Esophagus muscularis mucosa (tissue), 4 donors: Measurements from ENCODE around the gene CEP104. TPM values are rescaled to one million over a fixed set of nuclear protein-coding genes. Genes with fewer than 3 reads are reported as not detected.

ENCODE experiments used
- DNase-seq: peaks from one replicate; pipeline ENCODE4 v3.0.0-alpha.2; 2017; ENCODE audit errors: extremely low spot score
- H3K27ac ChIP-seq, 4 donors: fragments of 200-600 bp; sonication (generic); replicated peaks in 1 of 4; 1 replicate in 3 of 4; 2 replicates in 1 of 4; pipeline ENCODE4 v1.5.1; 2016 to 2019; ENCODE audit warnings: mild to moderate bottlenecking in 1 of 4
- H3K27me3 ChIP-seq, 4 donors: fragments of 200-600 bp; sonication (generic); one replicate each; pipeline versions ENCODE4 v1.5.1 to v1.6.0; 2016 to 2019
- H3K36me3 ChIP-seq, 4 donors: fragments of 200-600 bp; sonication (generic); one replicate each; pipeline ENCODE4 v1.5.1; 2016 to 2019
- H3K4me1 ChIP-seq, 4 donors: fragments of 200-600 bp; sonication (generic); one replicate each; pipeline ENCODE4 v1.5.1; 2016 to 2019
- H3K4me3 ChIP-seq, 4 donors: fragments of 200-600 bp; sonication (generic); 1 replicate in 2 of 4; 2 replicates in 2 of 4; pipeline ENCODE4 v1.5.1; 2016 to 2019; ENCODE audit warnings: mild to moderate bottlenecking in 4 of 4, moderate library complexity in 1 of 4
- H3K9me3 ChIP-seq, 4 donors: fragments of 200-600 bp; sonication (generic); 1 replicate in 3 of 4; 2 replicates in 1 of 4; pipeline ENCODE4 v1.5.1; 2016 to 2019
- CTCF ChIP-seq, 3 experiments: fragments of 200-600 bp in 2 of 3; fragments of 450-650 bp in 1 of 3; sonication (generic) in 2 of 3; IDR thresholded peaks; one replicate each; pipeline ENCODE4 v1.5.1; 2017 to 2019; ENCODE audit warnings: antibody characterized with exemption in 3 of 3, mild to moderate bottlenecking in 2 of 3, moderate library complexity in 1 of 3
- EP300 ChIP-seq: sonication (generic); formaldehyde crosslinking; IDR thresholded peaks from one replicate; pipeline ENCODE4 v1.6.1; 2017; ENCODE audit warnings: antibody characterized with exemption
- POLR2A ChIP-seq: fragments of 450-650 bp; IDR thresholded peaks from one replicate; pipeline ENCODE4 v1.6.1; 2017; ENCODE audit warnings: antibody characterized with exemption, moderate library complexity, mild to moderate bottlenecking, low read depth
- POLR2AphosphoS5 ChIP-seq, 2 donors: sonication (generic); formaldehyde crosslinking; IDR thresholded peaks; one replicate each; pipeline ENCODE4 v1.6.1; 2017; ENCODE audit warnings: antibody characterized with exemption in 2 of 2
- WGBS: methylation state at CpG from one replicate; pipeline ENCODE4 v1.1.5; 2018; 5-methylcytosine and 5-hydroxymethylcytosine counted together
- intact Hi-C: fragments of 100-400 bp; cut with DNase I; formaldehyde crosslinking; loops from one replicate; pipeline ENCODE4 v1.15.1; 2023
- total RNA-seq, 4 donors: library from RNA; depleted of rRNA; stranded (reverse); fragments of >200 nt; gene quantifications; one replicate each; pipeline versions ENCODE4 v1.1.0 to v1.2.1, GENCODE V29; 2016

Gene CEP104
- total RNA-seq, 4 donors from 2014 or later, result 42.7 to 84.2 (median 69.8) TPM

- Histone ChIP-seq H3K27ac (no peak overlapping the region), H3K4me1 (no peaks in the 10 kb centered on the region), H3K4me3 (no peak overlapping the region), H3K27me3 (no peaks in the 10 kb centered on the region), H3K9me3 (no peaks in the 10 kb centered on the region), H3K36me3 (peaks cover 26 to 82% (median 74%) of the 10 kb centered on the region in 4 donors)
- intact Hi-C loops, result no loop called here
- no peak for DNase-seq
- WGBS, result 83% methylated on average over 12 of the region's 13 CpGs
- TF ChIP-seq POLR2A (no peak), CTCF (IDR thresholded peaks at IDR 0.05) (no peak), EP300 (no peak), POLR2AphosphoS5 (IDR thresholded peaks at IDR 0.05) (no peak)
These were observed 11.5 kb upstream of the CEP104 start for GRCh38 chr1:3868464-3869006.

GRCh38 chr1:3865606-3866160 is 8.7 kb upstream of the CEP104 start:
- Histone ChIP-seq H3K36me3 (peaks cover 19 to 55% (median 51%) of the 10 kb centered on the region in 4 donors), H3K9me3 (no peaks in the 10 kb centered on the region), H3K27ac (no peak overlapping the region), H3K4me1 (no peaks in the 10 kb centered on the region), H3K27me3 (no peaks in the 10 kb centered on the region), H3K4me3 (no peak overlapping the region)
- WGBS, result 81% methylated on average over 10 of the region's 18 CpGs
- TF ChIP-seq EP300 (no peak), CTCF (IDR thresholded peaks at IDR 0.05) (no peak), POLR2AphosphoS5 (IDR thresholded peaks at IDR 0.05) (no peak)
- intact Hi-C loops, result no loop called here
- no peak for DNase-seq

- no peak for DNase-seq
- Histone ChIP-seq H3K9me3 (no peaks in the 10 kb centered on the region), H3K4me1 (no peaks in the 10 kb centered on the region), H3K27ac (no peak overlapping the region), H3K27me3 (no peaks in the 10 kb centered on the region), H3K36me3 (peaks cover 11 to 53% (median 43%) of the 10 kb centered on the region in 4 donors), H3K4me3 (no peak overlapping the region)
- intact Hi-C loops, result no loop called here
- 94% methylated on average over 6 of the region's 6 CpGs for WGBS
- TF ChIP-seq POLR2AphosphoS5 (IDR thresholded peaks at IDR 0.05) (no peak), EP300 (no peak), CTCF (IDR thresholded peaks at IDR 0.05) (no peak), POLR2A (no peak)
These were observed 7.9 kb upstream of the CEP104 start for GRCh38 chr1:3864884-3865283.

GRCh38 chr1:3863231-3863935 is 6.4 kb upstream of the CEP104 start:
- no peak for TF ChIP-seq POLR2AphosphoS5 (IDR thresholded peaks at IDR 0.05)
- TF ChIP-seq POLR2A, result no peak
- TF ChIP-seq EP300, result no peak
- no peak for TF ChIP-seq CTCF (IDR thresholded peaks at IDR 0.05)
- no peak overlapping the region for H3K27ac ChIP-seq
- no peak for DNase-seq

More at GRCh38 chr1:3863231-3863935, 6.4 kb upstream of the CEP104 start:
- no peaks in the 10 kb centered on the region for H3K27me3 ChIP-seq
- no peak overlapping the region for H3K4me3 ChIP-seq
- no peaks in the 10 kb centered on the region for H3K9me3 ChIP-seq
- peaks cover under 1 to 4% (median 4%) of the 10 kb centered on the region in 4 donors for H3K4me1 ChIP-seq
- peaks cover 4 to 38% (median 28%) of the 10 kb centered on the region in 4 donors for H3K36me3 ChIP-seq
- intact Hi-C loops, result no loop called here
- 81% methylated on average over 12 of the region's 12 CpGs for WGBS
